Glomerular visceral epithelial cell (primary cell): ENCODE data around the gene ZNF609.

ENCODE experiments used
- DNase-seq: peaks from one replicate; pipeline ENCODE4 v3.0.0-alpha.2; 2016; ENCODE audit errors: extremely low spot score

ZNF609 gene

DNA sequence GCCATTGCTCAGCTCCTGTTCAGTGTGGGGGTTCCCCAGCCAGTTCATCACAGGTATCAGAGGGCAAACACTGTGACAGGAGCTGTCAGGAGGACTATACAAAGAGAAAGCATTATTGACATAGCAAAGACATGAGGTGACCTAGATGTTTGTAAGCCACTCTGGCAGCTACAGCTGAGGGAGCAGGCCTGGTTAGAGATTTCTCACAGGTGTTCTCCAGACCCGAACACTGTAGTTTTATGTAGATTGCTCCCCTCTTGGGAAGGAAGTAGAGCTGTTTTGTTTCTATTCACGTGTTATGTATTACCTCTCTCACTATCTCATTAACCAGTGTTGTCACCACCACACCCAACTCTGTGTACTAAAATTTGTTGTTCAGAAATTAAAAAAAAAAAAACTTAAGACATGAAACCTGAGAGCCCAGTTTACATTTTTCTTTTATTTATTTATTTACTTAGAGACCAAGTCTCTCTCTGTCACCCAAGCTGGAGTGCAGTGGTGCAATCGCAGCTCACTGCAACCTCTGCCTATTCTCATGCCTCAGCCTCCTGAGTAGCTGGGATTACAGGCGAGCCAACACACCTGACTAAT, 191.3 kb downstream of the ZNF609 start:
- DNase-seq: peak; percentile 38

DNA sequence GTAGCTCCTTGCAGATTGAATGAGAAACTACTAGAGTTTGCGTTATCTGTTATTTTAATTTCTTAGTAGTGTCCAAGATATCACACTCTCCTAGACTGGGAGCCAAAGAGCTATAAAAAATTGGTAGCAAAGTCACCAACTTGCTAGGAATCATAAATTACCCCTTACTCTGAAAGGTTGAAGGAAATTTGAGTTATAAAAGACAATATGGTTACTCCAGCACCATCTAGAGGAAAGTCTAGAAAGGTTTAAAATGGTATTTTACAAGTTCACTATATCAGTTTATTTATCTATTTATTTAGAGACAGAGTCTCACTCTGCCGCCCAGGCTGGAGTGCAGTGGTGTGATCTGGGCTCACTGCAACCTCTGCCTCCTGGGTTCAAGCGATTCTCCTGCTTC, 193.4 kb downstream of the ZNF609 start:
- DNase-seq: no peak

DNA sequence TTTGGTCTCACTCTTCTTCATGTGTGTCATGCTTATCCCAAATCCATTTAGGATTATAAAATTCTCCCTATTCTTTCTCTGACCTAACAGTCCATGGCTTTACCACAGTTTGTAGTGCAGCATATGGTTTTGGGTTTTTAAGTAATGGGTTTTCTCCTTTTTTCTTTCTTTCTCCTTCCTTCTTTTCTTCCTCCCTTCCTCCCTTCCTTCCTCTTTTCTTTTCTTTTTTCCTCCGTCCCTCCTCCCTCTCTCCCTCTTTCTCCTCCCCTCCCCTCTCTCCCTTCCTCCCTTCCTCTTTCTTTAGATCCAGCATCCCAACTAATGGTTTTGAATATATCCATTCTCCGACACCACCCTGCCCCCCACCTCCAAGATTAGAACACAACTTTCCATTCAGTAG, 196.1 kb downstream of the ZNF609 start:
- no peak for DNase-seq

DNA sequence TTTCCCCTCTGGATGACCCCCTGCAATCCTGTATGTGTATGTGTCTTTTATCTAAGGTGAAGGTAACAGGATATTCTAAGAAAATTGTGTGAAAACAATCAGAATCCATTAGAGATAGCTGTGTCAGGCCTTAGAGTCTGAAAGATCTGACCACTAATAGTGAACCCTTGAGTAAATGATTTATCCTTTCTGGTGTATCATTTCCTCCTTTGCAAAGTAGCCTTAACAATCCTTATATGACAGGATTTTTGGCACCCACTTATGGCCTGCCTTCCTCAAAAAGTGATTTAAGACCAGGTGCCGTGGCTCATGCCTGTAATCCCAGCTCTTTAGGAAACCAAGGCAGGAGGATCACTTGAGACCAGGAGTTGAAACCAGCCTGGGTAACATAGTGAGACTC, 204.8 kb downstream of the ZNF609 start:
- DNase-seq: peak; percentile 63

DNA sequence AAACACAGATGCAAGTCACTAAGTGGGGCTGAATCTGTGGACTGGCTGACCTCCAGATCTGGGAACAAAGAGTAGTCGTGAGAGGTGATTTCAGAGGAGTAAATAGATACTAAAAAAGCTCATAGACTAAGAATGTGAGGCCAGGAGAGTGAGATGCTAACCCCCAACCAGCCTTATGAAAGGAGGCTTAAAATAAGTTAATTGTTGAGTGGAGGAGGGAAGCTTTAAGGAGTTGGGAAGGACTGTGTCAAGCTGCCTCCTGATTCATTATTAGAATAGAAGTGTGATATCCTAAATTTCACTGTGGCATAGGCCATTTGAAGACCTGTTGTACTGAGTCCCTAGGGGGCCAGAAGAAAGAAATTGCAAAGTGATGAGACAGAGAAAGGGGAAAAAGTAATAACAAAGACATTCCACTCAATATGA, 207.4 kb downstream of the ZNF609 start:
- peak; percentile 79 for DNase-seq

DNA sequence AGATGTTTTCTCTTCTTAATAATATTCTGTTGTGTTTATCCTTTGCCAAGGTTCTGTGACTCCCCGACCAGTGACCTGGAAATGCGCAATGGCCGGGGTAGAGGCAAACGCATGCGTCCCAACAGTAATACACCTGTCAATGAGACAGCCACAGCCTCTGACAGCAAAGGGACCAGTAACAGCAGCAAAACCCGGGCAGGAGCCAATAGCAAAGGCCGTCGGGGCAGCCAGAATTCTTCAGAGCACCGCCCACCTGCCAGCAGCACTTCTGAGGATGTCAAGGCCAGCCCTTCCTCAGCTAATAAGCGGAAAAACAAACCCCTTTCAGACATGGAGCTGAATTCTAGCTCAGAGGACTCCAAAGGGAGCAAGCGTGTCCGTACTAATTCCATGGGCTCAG, 213.5 kb downstream of the ZNF609 start:
- no peak for DNase-seq

DNA sequence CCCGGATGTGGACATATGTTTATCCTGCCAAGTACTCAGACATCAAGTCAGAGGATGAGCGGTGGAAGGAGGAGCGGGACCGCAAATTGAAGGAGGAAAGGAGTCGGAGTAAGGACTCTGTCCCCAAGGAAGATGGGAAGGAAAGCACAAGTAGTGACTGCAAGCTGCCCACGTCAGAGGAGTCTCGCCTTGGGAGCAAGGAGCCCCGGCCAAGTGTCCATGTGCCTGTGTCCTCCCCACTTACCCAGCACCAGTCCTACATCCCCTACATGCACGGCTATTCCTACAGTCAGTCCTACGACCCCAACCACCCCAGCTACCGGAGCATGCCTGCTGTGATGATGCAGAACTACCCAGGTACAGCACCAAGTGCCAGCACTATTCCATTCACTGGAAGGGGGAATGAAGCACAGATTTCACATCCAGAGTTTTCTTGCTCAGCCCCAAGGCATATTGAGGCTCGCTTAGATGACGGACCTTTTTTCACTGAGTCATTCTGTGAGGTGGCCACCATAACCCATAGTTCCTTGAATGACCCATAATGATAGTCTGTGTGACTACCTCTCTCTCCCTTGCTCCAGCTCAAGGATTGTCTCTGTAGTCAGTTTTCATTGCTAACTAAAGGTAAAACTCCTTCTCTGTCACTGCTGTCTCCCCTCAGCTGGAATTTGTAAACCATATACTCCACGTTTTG, 217.9 kb downstream of the ZNF609 start:
- DNase-seq: no peak

DNA sequence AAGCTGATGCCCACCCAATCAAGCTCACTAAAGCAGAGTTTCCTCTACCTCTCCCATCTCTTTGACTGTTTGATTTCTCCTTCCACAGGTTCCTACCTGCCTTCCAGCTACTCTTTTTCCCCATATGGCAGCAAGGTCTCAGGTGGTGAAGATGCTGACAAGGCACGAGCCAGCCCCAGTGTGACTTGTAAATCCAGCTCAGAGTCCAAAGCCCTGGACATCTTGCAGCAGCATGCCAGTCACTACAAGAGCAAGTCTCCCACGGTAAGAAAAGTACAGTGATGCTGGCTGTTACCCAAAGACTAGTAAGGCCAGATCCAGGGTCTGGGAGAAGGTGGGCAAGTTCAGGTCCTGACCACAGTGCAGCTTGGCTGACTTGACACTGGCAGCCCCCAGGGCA, 219.7 kb downstream of the ZNF609 start:
- no peak for DNase-seq

DNA sequence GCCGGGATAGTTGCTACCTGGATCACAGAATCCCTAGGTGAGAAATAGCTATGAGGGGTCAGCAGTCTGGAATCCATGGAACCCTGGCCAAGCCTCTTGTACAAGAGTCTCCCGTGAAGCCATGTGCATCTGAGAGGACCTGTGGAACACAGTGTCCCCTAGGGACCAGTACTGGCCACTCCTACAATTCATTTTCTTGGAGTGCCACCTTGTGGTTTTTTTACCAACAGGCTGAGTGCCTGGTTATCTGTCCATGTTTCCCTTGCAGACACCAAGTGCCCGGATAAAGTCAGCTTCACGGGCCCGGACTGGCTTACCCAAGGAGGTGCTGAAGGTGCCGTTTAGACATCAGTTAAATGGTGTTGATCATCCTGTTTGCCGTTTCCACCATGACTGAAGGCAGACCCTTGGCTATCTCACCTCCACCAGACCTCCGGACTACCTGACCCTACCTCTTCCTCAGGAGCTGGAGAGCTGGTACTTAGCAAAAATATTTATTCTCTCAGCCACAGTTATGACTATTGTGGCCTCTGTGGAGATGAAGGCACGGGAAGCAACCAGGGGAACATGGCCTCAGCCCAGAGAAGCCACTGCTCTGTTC, 221.1 kb downstream of the ZNF609 start:
- peak; percentile 75 for DNase-seq

DNA sequence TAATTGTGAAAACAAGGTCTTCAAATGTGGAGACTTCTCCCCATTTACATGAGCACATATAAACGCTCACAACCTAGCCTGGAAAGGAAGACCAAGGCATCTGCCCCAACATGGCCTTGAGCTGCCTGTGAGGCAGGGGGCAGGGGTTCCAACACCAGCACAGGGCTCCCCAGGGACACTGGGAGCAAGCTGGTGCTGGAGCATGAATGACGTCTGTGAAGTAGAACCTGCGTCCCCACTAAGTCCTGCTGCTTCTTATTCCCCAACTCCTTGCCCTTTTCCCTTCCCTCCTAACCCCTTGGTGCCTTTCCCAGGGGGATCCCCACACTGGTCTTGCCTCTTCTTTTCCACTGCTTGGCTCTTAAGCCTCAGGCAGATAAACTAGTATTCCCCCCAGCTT, 221.9 kb downstream of the ZNF609 start:
- DNase-seq: no peak

DNA sequence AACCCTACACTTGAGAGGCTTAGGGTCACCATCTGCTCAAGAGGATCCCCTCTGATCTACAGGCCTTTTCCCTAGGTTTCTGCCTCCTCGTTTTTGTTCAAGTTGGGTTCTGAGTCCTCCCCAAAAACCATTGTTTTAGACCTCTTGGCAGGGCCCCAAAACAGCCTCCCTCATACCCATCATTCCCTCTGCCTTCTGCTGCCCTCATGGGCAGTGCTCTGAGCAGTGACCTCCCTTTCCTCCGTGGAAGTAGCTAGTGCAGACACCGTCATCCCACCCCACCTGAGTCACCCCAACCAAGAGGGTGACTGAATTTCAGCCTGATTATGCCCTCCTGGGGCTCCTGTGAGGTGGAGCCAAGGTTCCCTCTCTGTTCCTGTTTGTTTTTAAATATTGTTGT, 223.0 kb downstream of the ZNF609 start:
- DNase-seq: no peak

DNA sequence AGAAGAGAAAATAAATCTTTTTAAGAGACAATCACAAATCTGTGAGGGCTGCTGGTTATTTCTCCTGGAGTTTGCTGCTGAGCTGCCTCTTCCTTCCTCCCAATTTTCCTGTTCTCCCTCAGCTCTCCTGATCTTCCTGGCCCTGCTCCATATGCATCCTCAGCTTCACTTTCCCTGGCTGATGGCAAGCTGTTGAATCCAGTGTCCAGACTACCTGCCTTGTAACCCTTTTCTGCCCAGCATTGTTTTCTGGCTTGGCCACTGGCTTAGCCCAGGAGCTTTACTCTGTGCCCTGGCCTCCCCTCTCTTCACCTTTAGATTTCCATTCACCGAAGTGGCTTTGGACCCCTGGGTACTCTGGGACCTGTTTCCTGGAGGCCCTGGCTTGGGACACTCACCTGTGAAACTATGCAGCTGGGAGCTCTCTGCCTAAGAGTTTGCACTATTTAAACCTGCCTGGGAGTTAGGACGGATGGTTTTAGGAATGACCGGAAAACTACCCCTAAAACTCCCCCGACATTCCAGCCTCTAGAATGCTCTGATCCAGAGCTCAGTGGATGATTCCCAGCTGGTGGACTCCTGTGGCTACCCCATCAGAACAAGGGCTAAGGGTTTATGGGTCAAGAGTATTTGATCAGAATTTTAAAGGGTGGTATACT, 225.0 kb downstream of the ZNF609 start:
- DNase-seq: no peak

DNA sequence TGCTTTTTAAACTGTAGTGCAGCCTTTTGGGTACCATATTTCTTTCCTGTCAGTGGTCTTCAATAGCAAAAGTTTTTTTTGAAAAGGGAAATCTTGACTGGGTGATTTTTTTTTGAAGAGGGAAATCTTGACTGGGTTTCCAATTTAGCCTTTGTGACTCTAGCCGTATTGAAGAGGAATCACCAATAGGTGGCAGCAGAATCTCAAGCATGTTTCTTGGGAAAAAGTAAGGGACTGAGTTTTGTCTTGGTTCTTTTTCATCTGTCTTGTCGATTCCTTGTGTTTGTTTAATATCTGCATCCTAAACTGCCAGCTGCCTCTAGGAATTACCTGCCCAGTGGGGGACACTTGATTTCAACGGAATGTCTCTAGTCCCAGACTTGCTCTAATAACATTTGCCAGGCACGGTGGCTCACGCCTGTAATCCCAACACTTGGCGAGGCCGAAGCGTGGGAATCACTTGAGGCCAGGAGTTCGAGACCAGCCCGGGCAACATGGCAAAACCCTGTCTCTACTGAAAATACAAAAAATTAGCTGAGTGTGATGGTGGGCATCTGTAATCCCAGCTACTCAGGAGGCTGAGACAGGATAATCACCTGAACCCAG, 225.9 kb downstream of the ZNF609 start:
- DNase-seq: peak; percentile 50

DNA sequence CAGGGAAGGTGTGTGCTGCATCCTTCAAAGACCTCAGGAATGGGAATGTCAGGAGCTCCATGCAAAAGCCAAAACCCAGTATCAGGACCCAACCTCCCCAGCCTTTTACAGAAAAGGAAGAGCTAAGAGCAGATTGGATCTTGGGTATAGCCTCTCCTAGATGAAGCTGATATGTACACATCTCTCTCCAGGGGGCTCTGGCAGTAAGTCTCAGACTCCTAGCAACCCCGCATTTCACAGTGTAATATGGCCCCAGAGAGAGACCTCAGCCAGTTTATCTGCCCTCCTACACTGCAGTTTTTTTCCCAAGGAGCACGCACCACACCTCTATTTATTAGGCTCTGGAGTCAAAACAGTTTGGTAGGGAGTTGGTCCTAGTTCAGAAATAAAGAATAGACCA, 226.8 kb downstream of the ZNF609 start:
- no peak for DNase-seq

DNA sequence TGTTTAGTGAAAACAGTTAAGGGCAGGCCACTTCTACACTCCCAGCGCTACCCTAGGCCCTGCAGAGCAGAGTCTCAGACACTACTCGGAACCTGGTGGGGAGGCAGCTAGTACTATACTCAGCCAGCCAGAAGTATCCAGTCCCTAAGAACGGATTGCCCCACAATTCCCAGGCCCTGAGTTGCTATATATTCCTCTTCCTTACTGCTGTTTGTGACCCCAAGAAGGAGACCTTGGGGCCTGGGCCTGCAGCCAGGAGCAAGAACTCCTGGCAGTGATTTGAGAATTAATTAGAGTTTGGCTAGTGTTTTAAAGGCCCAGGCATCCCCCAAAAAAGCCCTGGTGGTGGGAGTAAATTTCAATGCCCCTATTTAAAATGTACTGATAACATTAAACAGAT, 227.3 kb downstream of the ZNF609 start:
- DNase-seq: no peak

DNA sequence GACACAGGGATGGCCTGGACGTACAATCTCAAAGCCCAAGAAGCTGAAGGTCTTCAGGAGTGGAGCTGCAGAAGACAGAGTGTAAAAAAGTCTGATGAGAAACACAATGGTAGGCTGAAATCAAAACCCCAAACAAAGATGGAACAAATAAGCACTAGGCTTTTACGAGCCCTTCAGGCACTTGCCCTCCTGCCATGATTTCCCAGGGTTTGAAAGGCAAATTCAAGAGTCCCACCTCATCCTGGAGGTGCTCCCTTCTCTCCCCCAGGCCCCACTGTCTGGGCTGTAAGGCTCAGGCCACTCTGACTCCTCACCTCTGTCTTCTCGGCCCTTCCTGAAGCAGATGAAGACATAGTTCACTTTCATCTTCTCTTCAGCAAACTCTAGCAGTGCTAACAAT, 228.4 kb downstream of the ZNF609 start:
- no peak for DNase-seq

DNA sequence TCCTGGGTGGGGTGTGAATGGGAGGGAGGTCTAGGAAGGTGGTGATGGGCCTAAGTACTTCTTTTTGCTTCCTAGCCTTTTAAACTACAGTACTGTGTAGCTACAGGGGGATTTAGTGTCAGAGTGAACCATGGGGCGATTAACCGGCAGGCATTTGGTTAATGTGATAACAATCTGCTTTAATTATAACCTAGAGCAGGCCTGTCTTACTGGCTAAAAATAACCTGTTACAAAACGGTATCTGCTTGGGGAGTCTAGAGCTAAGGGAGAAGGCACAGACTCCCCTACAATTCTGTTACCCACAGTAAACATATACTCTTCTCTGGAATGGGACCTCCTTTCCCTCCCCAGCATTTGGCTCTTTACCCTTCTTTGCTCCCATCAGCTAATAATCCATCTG, 229.6 kb downstream of the ZNF609 start:
- no peak for DNase-seq

DNA sequence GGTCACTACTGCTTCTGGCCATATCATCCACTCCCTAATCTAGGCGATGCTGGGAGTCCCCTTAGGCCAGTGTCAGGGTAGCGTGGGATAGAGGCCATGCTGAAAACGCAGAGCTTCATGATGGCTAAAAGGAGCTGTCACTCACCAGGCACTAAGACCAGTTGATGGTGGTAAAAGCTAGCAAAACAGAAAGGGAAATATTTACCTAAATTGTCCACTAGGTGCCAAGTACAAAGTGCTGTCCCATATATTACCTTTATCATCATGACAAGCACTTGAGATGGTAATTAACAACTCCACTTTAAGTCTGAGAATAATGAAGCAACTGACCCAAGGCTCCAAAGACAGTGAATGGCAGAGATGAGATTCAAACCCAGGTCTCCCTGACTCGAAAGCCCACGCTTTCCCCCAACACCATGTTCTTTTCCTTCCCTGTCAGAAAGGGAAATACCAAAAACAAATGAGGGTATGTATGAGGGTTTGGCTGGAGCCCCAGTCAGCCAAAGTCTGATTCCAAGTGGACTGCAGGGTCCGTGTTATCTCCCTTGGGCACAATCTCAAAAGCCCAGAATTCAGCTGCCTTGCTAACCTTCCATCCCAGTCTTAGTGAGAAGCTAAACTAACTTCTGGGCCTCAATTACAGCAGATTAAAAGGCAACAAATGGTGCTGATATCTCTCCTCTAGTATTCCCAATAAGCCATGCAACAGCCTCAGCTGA, 230.4 kb downstream of the ZNF609 start:
- DNase-seq: no peak

DNA sequence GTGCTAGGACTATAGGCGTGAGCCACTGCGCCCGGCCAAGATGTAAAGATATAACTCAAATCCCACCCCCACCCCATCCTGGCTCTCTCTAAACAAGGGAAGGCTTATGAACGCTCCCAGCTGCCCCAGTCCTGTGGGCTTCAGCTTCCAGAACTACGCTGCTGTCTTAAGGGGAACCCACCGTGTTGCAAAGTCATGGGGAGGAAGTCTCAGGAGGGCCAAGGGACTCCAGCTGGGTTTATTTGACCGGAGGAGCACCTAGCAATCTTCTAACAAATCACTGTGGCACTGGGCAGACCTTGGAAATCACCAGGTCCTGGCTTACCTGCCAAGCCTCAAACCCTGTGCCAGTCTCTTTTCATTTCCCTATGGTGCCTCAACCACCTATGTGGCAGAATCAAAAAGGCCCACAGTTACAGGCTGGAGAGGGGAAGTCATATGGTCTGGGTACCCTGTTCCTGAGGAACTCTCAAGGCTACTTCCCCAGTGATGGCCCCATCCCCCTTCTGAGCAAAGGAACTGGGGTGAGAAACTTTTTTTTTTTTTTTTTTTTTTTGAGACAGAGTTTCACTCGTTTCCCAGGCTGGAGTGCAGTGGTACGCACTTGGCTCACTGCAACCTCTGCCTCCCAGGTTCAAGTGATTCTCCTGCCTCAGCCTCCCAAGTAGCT, 231.7 kb downstream of the ZNF609 start:
- no peak for DNase-seq

DNA sequence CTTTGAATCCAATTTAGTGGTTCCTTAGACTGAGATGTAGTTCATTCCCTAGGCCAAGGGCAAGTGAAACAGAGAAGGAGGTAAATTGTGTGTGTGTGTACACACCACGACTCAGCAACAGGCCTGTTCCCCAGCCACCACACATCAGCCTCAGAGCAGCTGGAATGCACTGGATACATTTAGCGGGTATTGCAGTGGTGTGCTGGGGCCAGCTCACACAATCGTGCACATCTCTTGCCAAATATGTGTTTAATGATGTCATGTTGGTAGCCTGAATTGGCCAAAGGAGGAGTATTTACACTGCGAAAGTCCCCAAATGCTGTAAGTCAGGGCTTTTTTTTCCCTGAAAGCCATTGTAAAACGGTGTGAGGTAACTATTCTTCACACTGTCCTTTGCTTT, 232.8 kb downstream of the ZNF609 start:
- peak; percentile 74 for DNase-seq

DNA sequence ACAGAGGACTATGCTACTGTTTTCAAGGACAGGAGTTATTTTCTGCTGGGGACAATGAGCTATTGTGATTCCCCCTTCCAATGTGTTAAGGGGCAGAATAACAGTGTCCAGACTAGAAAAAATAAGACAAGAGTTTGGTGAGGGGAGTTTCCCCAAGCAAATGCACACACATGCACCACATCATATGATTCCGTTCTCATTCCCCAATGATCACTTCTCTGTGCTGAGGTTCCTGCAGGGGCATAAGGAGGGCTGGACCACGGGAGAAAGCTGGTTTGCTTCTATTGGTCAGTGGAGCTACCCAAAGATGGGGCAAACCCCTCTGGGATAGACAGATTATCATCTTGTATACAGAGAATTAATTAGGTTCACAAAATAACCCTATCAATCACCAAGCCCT, 234.4 kb downstream of the ZNF609 start:
- DNase-seq: no peak
